ENCODE data around the gene ZNF580.
A peak's percentile ranks its signal among the peaks of the same experiment; 100 is the strongest.

Gene ZNF580

DNA sequence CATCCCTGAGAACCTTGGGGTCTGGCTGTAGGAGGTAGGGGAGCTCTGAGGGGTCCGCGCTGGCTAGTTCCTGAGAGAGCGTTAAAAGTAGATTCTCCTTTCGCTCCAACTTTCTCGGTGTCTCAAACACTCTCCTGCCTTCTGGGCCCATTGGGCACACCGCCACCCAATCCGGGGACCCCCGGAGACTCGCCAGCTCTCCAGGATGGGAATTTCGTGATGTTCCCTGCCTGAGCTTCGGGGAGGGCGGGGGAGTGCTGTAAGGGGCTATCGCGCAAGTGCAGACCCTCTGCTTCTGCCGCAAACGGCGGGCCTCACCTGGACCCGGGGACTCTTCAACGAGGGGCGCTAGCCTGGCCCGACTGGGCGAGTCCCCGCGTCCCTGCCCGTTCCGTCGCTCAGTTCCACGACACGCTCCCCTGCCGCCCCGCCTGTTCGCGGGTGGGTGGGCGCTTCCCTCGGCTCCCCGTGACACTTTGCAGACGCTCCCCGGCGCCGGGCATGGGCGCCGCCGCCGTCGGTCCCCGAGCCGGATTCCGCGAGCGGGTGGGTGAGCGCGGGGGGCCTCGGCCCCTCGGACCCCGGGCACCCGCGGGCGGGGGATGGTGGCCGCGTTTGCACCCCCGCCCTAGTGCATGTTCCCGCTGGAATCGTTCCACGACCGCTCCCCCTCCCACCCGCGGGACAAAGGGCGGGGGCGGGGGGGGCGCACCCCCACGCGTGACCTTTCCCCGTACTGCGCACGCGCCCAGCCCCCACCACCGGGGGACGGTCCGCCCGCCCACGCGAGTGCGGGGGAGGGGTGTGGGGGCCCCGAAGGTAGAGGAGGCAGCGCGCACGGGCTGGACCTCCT is 7.2 kb downstream of the ZNF580 start, which contains the start of gene CCDC106 (continued):
- no peak for TF ChIP-seq ZNF449 (tag by site-specific recombination; IDR thresholded peaks at IDR 0.05)
- TF ChIP-seq ZFP69B (tag by site-specific recombination; IDR thresholded peaks at IDR 0.05): peak; percentile 59; the same call in 1 of the 2 replicates
- TF ChIP-seq ZBTB21 (tag by site-specific recombination; IDR thresholded peaks at IDR 0.05): no peak
- no peak for TF ChIP-seq CTCF (tag by site-specific recombination; IDR thresholded peaks at IDR 0.05)
- TF ChIP-seq ZNF274 (IDR thresholded peaks at IDR 0.05; ENCODE audit: low read length): no peak
- TF ChIP-seq ZNF274 (tag by site-specific recombination; IDR thresholded peaks at IDR 0.05; ENCODE audit: borderline replicate concordance): no peak
- no peak for TF ChIP-seq ZNF514 (tag by site-specific recombination; IDR thresholded peaks at IDR 0.05)
- no peak for TF ChIP-seq ZNF654 (tag by site-specific recombination; IDR thresholded peaks at IDR 0.05; ENCODE audit: low read depth)
- no peak for TF ChIP-seq ZNF416 (tag by site-specific recombination; IDR thresholded peaks at IDR 0.05)
- TF ChIP-seq ZNF521 (tag by site-specific recombination; IDR thresholded peaks at IDR 0.05): no peak
- no peak for TF ChIP-seq ZNF404 (tag by site-specific recombination; IDR thresholded peaks at IDR 0.05)
- TF ChIP-seq ZNF24 (tag by site-specific recombination; IDR thresholded peaks at IDR 0.05): no peak
- TF ChIP-seq ZNF426 (tag by site-specific recombination; IDR thresholded peaks at IDR 0.05): no peak
- no peak; the same call in 1 of the 2 replicates for TF ChIP-seq ZXDB (tag by site-specific recombination; IDR thresholded peaks at IDR 0.05)
- no peak for TF ChIP-seq ZNF549 (tag by site-specific recombination; IDR thresholded peaks at IDR 0.05)
- TF ChIP-seq ZSCAN23 (tag by site-specific recombination; IDR thresholded peaks at IDR 0.05): no peak
- TF ChIP-seq ZNF629 (tag by site-specific recombination; IDR thresholded peaks at IDR 0.05): peak; percentile 49
- no peak for TF ChIP-seq ZSCAN16 (tag by site-specific recombination; IDR thresholded peaks at IDR 0.05)
- no peak for TF ChIP-seq ZNF280C (tag by site-specific recombination; IDR thresholded peaks at IDR 0.05)
- TF ChIP-seq WT1 (tag by site-specific recombination; IDR thresholded peaks at IDR 0.05): no peak
- TF ChIP-seq, protein P1, sequence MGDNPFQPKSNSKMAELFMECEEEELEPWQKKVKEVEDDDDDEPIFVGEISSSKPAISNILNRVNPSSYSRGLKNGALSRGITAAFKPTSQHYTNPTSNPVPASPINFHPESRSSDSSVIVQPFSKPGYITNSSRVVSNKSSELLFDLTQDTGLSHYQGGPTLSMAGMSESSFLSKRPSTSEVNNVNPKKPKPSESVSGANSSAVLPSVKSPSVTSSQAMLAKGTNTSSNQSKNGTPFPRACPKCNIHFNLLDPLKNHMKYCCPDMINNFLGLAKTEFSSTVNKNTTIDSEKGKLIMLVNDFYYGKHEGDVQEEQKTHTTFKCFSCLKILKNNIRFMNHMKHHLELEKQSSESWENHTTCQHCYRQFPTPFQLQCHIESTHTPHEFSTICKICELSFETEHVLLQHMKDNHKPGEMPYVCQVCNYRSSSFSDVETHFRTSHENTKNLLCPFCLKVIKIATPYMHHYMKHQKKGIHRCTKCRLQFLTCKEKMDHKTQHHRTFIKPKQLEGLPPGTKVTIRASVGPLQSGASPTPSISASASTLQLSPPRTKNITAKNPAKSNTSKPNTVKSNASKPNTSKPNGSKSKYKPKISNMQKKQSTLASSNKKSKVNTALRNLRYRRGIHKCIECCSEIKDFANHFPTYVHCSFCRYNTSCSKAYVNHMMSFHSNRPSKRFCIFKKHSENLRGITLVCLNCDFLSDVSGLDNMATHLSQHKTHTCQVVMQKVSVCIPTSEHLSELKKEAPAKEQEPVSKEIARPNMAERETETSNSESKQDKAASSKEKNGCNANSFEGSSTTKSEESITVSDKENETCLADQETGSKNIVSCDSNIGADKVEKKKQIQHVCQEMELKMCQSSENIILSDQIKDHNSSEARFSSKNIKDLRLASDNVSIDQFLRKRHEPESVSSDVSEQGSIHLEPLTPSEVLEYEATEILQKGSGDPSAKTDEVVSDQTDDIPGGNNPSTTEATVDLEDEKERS (tag by site-specific recombination; IDR thresholded peaks at IDR 0.05): peak; percentile 40; the same call in 1 of the 2 replicates
- TF ChIP-seq ZNF513 (tag by site-specific recombination; IDR thresholded peaks at IDR 0.05): no peak
- TF ChIP-seq ZBTB17 (tag by site-specific recombination; IDR thresholded peaks at IDR 0.05): no peak
- no peak for TF ChIP-seq ZNF366 (tag by site-specific recombination; conservative IDR thresholded peaks at IDR 0.05)
- TF ChIP-seq ZFHX2 (tag by site-specific recombination; conservative IDR thresholded peaks at IDR 0.05): peak; percentile 99
- TF ChIP-seq KLF8 (tag by site-specific recombination; IDR thresholded peaks at IDR 0.05): peak; percentile 92
- no peak for TF ChIP-seq ZNF639 (tag by site-specific recombination; IDR thresholded peaks at IDR 0.05)
- TF ChIP-seq ZNF114 (tag by site-specific recombination; IDR thresholded peaks at IDR 0.05): no peak

Data from HEK293 (cell line).